Measurements from ENCODE around the gene THOC6.

Gene THOC6

DNA sequence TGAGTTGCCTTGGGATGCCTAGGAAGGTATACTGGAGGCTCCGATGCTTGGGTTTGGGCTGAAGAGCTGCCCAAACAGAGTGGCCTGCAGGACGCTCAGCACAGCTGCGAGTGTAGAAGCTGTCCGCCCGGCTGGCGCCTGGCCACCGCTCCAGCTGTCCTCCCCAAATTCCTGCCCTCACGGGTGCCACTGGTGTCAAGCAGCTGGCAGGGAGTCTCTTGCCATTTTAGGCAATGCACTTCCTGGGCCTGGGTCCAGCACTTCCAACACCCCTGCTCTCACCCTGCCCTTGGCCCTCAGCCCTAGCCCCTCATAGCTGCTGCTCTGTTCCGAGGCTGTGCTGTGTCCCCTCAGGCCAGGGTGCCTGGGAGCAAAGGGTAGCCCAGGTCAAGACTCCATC, 38.4 kb upstream of the THOC6 start:
- no peak overlapping the region for H3K9ac ChIP-seq (ENCODE audit: low read length)
- H4K20me1 ChIP-seq (ENCODE audit: insufficient read depth, low read length), result no peaks in the 10 kb centered on the region
- no peak overlapping the region for H3K4me2 ChIP-seq (ENCODE audit: low read depth, low read length)
- TF ChIP-seq EZH2phosphoT487 (IDR thresholded peaks at IDR 0.05; ENCODE audit: low read length) (no peak), CTCF (IDR thresholded peaks at IDR 0.05; ENCODE audit: low read length) (no peak), EZH2 (optimal IDR thresholded peaks at IDR 0.05; ENCODE audit: low read depth, low read length) (no peak)
- no peak overlapping the region for H3K27ac ChIP-seq (ENCODE audit: low read length)
- no peaks in the 10 kb centered on the region for H3K9me2 ChIP-seq (replicated peaks; ENCODE audit: insufficient read depth, low read length)
- no peaks in the 10 kb centered on the region for H3K79me2 ChIP-seq (ENCODE audit: low read length)
- peaks cover 66% of the 10 kb centered on the region for H3K27me3 ChIP-seq (replicated peaks; ENCODE audit: insufficient read depth, low read length)
- 0 out of 2 replicates have a peak, but pooled peaks cover 2% of the 10 kb centered on the region for H3F3A ChIP-seq (ENCODE audit: insufficient read depth, low read length)
- peaks cover 5% of the 10 kb centered on the region; the same call in 1 of the 2 replicates for H3K4me1 ChIP-seq (ENCODE audit: low read length)
- no peaks in the 10 kb centered on the region for H3K9me3 ChIP-seq (replicated peaks; ENCODE audit: insufficient read depth, low read length)
- H3K4me3 ChIP-seq (ENCODE audit: low read length), result no peak overlapping the region
- H3K36me3 ChIP-seq (replicated peaks; ENCODE audit: insufficient read depth, low read length), result no peaks in the 10 kb centered on the region
- no peak for DNase-seq
- no peak overlapping the region for H2AFZ ChIP-seq (ENCODE audit: low read length)

GRCh38 chr16:2985893-2986355, 37.9 kb upstream of the THOC6 start:
- H3F3A ChIP-seq (ENCODE audit: insufficient read depth, low read length), result 0 out of 2 replicates have a peak, but pooled peaks cover 2% of the 10 kb centered on the region
- H3K9ac ChIP-seq (ENCODE audit: low read length), result no peak overlapping the region
- TF ChIP-seq EZH2 (optimal IDR thresholded peaks at IDR 0.05; ENCODE audit: low read depth, low read length) (no peak), CTCF (IDR thresholded peaks at IDR 0.05; ENCODE audit: low read length) (no peak), EZH2phosphoT487 (IDR thresholded peaks at IDR 0.05; ENCODE audit: low read length) (no peak)
- H3K27me3 ChIP-seq (replicated peaks; ENCODE audit: insufficient read depth, low read length), result peaks cover 71% of the 10 kb centered on the region
- H3K79me2 ChIP-seq (ENCODE audit: low read length), result no peaks in the 10 kb centered on the region
- no peak overlapping the region for H3K27ac ChIP-seq (ENCODE audit: low read length)
- DNase-seq, result no peak
- no peak overlapping the region for H3K4me3 ChIP-seq (ENCODE audit: low read length)
- H4K20me1 ChIP-seq (ENCODE audit: insufficient read depth, low read length), result no peaks in the 10 kb centered on the region
- no peaks in the 10 kb centered on the region for H3K36me3 ChIP-seq (replicated peaks; ENCODE audit: insufficient read depth, low read length)
- H3K9me2 ChIP-seq (replicated peaks; ENCODE audit: insufficient read depth, low read length), result no peaks in the 10 kb centered on the region
- H3K4me1 ChIP-seq (ENCODE audit: low read length), result peaks cover 5% of the 10 kb centered on the region; the same call in 1 of the 2 replicates
- H2AFZ ChIP-seq (ENCODE audit: low read length), result no peak overlapping the region
- H3K9me3 ChIP-seq (replicated peaks; ENCODE audit: insufficient read depth, low read length), result no peaks in the 10 kb centered on the region
- no peak overlapping the region for H3K4me2 ChIP-seq (ENCODE audit: low read depth, low read length)

DNA sequence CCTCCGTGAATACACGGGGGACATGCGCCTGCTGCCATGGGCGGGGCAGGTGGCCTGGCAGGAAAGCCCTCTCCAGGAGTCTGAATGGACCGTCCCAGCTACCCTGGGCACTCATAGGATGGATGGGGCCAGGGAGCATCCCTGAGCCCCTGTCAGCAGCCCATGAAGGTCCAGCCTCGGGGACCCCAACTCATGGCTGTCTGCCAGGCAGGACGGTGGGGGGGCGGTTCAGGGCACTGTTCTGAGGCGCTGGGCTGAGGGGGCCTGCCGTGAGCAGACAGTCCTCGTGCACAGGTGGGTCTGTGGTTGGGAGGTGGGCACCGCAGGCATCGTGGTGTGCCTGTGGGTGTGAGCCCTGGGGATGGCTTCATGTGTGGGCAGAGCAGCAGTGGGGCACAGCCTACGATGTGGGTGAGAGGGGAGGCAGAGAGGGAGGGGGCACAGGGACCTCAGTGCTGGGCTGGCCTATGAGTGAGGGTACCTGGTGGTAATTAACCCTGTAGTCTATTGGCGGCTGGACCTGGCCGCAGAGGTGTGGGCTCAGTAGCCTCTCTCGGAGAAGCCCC, 37.1 kb upstream of the THOC6 start:
- Histone ChIP-seq H3K9me3 (replicated peaks; ENCODE audit: insufficient read depth, low read length) (no peaks in the 10 kb centered on the region), H3K79me2 (ENCODE audit: low read length) (no peaks in the 10 kb centered on the region), H3K4me2 (ENCODE audit: low read depth, low read length) (no peak overlapping the region), H3K9ac (ENCODE audit: low read length) (no peak overlapping the region), H4K20me1 (ENCODE audit: insufficient read depth, low read length) (no peaks in the 10 kb centered on the region), H2AFZ (ENCODE audit: low read length) (no peak overlapping the region), H3K27me3 (replicated peaks; ENCODE audit: insufficient read depth, low read length) (peaks cover 78% of the 10 kb centered on the region), H3K36me3 (replicated peaks; ENCODE audit: insufficient read depth, low read length) (no peaks in the 10 kb centered on the region), H3F3A (ENCODE audit: insufficient read depth, low read length) (0 out of 2 replicates have a peak, but pooled peaks cover 2% of the 10 kb centered on the region), H3K9me2 (replicated peaks; ENCODE audit: insufficient read depth, low read length) (no peaks in the 10 kb centered on the region), H3K4me3 (ENCODE audit: low read length) (no peak overlapping the region), H3K27ac (ENCODE audit: low read length) (no peak overlapping the region), H3K4me1 (ENCODE audit: low read length) (peaks cover 5% of the 10 kb centered on the region; the same call in 1 of the 2 replicates)
- DNase-seq, result no peak
- TF ChIP-seq EZH2phosphoT487 (IDR thresholded peaks at IDR 0.05; ENCODE audit: low read length), result no peak
- TF ChIP-seq CTCF (IDR thresholded peaks at IDR 0.05; ENCODE audit: low read length), result no peak
- TF ChIP-seq EZH2 (optimal IDR thresholded peaks at IDR 0.05; ENCODE audit: low read depth, low read length), result no peak
